SK-N-SH (cell line): ENCODE data around the gene KIDINS220. TPM values are rescaled to one million over a fixed set of nuclear protein-coding genes. Genes with fewer than 3 reads are reported as not detected.
A peak's percentile ranks its signal among the peaks of the same experiment; 100 is the strongest.

Source experiments
- CTCF ChIA-PET: fragments of 300-600, 350-600 bp; formaldehyde crosslinking; extraction: SDS; loops from one replicate; lab custom pipeline; 2021; lab: Yijun Ruan, JAX
- POLR2A ChIA-PET: fragments of 350-600 bp; sonication (Branson Sonifier 250); formaldehyde crosslinking; extraction: SDS; loops from one replicate; lab custom pipeline; 2020; ENCODE audit warnings: antibody characterized with exemption, inconsistent platforms; lab: Yijun Ruan, JAX
- DNase-seq: peaks from one replicate; pipeline ENCODE4 v3.0.0; 2012
- H2AFZ ChIP-seq: fragments of 200-600 bp; sonication (generic); 2 replicates; pipeline ENCODE4 v1.8.1; 2016; ENCODE audit warnings: antibody characterized with exemption, mild to moderate bottlenecking, low read depth
- H3F3A ChIP-seq: fragments of 200-600 bp; sonication (generic); replicated peaks from 2 replicates; pipeline ENCODE3; 2016; ENCODE audit warnings: antibody characterized with exemption, mild to moderate bottlenecking; ENCODE audit not compliant: insufficient read depth
- H3K27ac ChIP-seq, 2 experiments: fragments of 200-500 bp in 1 of 2; fragments of 200-600 bp in 1 of 2; sonication (Bioruptor generic) in 1 of 2; sonication (generic), shearing (Covaris generic) in 1 of 2; 2 replicates each; pipeline versions ENCODE4 v1.5.1 to v1.6.1; 2014 to 2016; ENCODE audit warnings: low read depth in 2 of 2, inconsistent platforms in 1 of 2, low read length in 1 of 2, mild to moderate bottlenecking in 1 of 2, mixed read lengths in 1 of 2
- H3K27me3 ChIP-seq: fragments of 200-600 bp; sonication (generic), shearing (Covaris generic); 2 replicates; pipeline ENCODE4 v1.6.1; 2016; ENCODE audit warnings: mixed run types; ENCODE audit not compliant: insufficient read depth
- H3K36me3 ChIP-seq, 2 experiments: fragments of 200-500 bp in 1 of 2; fragments of 200-600 bp in 1 of 2; sonication (Bioruptor generic) in 1 of 2; sonication (generic) in 1 of 2; replicated peaks in 1 of 2; 2 replicates each; pipeline versions ENCODE3 to v1.5.1; 2014 to 2016; ENCODE audit warnings: low read length in 1 of 2, mild to moderate bottlenecking in 1 of 2; ENCODE audit not compliant: insufficient read depth in 2 of 2, control insufficient read depth in 1 of 2
- H3K4me1 ChIP-seq, 2 experiments: fragments of 200-500 bp in 1 of 2; fragments of 200-600 bp in 1 of 2; sonication (Bioruptor generic) in 1 of 2; sonication (generic), shearing (Covaris generic) in 1 of 2; 2 replicates each; pipeline versions ENCODE4 v1.5.1 to v1.6.1; 2014 to 2016; ENCODE audit warnings: low read depth in 1 of 2, low read length in 1 of 2, mixed run types in 1 of 2; ENCODE audit not compliant: insufficient read depth in 2 of 2, control insufficient read depth in 1 of 2
- H3K4me2 ChIP-seq: fragments of 200-600 bp; sonication (generic), shearing (Covaris generic); 2 replicates; pipeline ENCODE4 v1.6.1; 2017; ENCODE audit warnings: mixed run types
- H3K4me3 ChIP-seq, 2 experiments: fragments of 200-500 bp in 1 of 2; fragments of 200-600 bp in 1 of 2; sonication (Bioruptor generic) in 1 of 2; sonication (generic), shearing (Covaris generic) in 1 of 2; 2 replicates each; pipeline versions ENCODE4 v1.5.1 to v1.8.1; 2014 to 2016; ENCODE audit warnings: low read depth in 2 of 2, inconsistent platforms in 1 of 2, low read length in 1 of 2, mild to moderate bottlenecking in 1 of 2, mixed read lengths in 1 of 2, moderate library complexity in 1 of 2
- H3K79me2 ChIP-seq: fragments of 200-600 bp; sonication (generic); 2 replicates; pipeline ENCODE4 v1.8.1; 2017; ENCODE audit warnings: mild to moderate bottlenecking; ENCODE audit not compliant: insufficient read depth
- H3K9ac ChIP-seq: fragments of 200-600 bp; sonication (generic); 2 replicates; pipeline ENCODE4 v1.6.1; 2017; ENCODE audit warnings: mixed run types
- H3K9me2 ChIP-seq: fragments of 200-600 bp; sonication (generic); 2 replicates; pipeline ENCODE4 v1.6.1; 2017; ENCODE audit warnings: mixed run types
- H3K9me3 ChIP-seq: fragments of 200-600 bp; sonication (generic); 2 replicates; pipeline ENCODE4 v1.6.1; 2017; ENCODE audit warnings: mixed run types, mild to moderate bottlenecking, moderate library complexity
- H4K20me1 ChIP-seq: fragments of 200-600 bp; sonication (generic); 2 replicates; pipeline ENCODE4 v1.6.1; 2017; ENCODE audit warnings: mild to moderate bottlenecking, mixed run types; ENCODE audit not compliant: insufficient read depth
- CHD2 ChIP-seq: fragments of 150-350 bp; IDR thresholded peaks from 2 replicates; pipeline ENCODE4 v1.6.1; 2018; ENCODE audit warnings: low read length; ENCODE audit not compliant: partially characterized antibody
- EZH2phosphoT487 ChIP-seq: fragments of 200-600 bp; sonication (generic); IDR thresholded peaks from 2 replicates; pipeline ENCODE4 v1.6.1; 2017; ENCODE audit warnings: low read depth, mixed run types, mild to moderate bottlenecking, antibody characterized with exemption, moderate library complexity, borderline replicate concordance
- GATA2 ChIP-seq: sonication (generic); formaldehyde crosslinking; IDR thresholded peaks from 2 replicates; pipeline ENCODE4 v1.5.0; 2020; ENCODE audit warnings: mild to moderate bottlenecking, missing genetic modification reagents
- RAD21 ChIP-seq: IDR thresholded peaks from 2 replicates; pipeline ENCODE4 v1.6.1; 2012; ENCODE audit warnings: mild to moderate bottlenecking, low read length
- RCOR1 ChIP-seq: fragments of 150-350 bp; IDR thresholded peaks from 2 replicates; pipeline ENCODE4 v1.6.1; 2017; ENCODE audit warnings: antibody characterized with exemption, low read length
- RXRA ChIP-seq: IDR thresholded peaks from 2 replicates; pipeline ENCODE4 v1.4.0; 2012; ENCODE audit warnings: low read depth, mild to moderate bottlenecking, borderline replicate concordance
- SMC3 ChIP-seq: IDR thresholded peaks from 2 replicates; pipeline ENCODE4 v1.6.1; 2012; ENCODE audit warnings: low read depth, low read length, improper control_type of control experiment
- ZBTB33 ChIP-seq: IDR thresholded peaks from 2 replicates; pipeline ENCODE4 v1.4.0; 2012; ENCODE audit warnings: low read depth, borderline replicate concordance
- WGBS: methylation state at CpG from one replicate; pipeline ENCODE4 v1.1.6; 2017; ENCODE audit warnings: low lambda C conversion rate; 5-methylcytosine and 5-hydroxymethylcytosine counted together
- polyA plus RNA-seq, 3 experiments: library from polyadenylated mRNA; depleted of rRNA; stranded (reverse); fragments of >200 nt; gene quantifications; 2 replicates each; pipeline ENCODE4 v1.2.3, GENCODE V29; 2012
- TF ChIP-seq, protein P1 (sequence below): fragments of 150-350 bp; IDR thresholded peaks from 2 replicates; pipeline ENCODE4 v1.6.1; 2016; ENCODE audit warnings: mild to moderate bottlenecking, low read depth, low read length

Gene KIDINS220
- polyA plus RNA-seq, 1 of the 3 experiments (the other 2 are of a cell fraction) = 18.2 TPM

- TF ChIP-seq SMC3 = no peak
- TF ChIP-seq, protein P1, sequence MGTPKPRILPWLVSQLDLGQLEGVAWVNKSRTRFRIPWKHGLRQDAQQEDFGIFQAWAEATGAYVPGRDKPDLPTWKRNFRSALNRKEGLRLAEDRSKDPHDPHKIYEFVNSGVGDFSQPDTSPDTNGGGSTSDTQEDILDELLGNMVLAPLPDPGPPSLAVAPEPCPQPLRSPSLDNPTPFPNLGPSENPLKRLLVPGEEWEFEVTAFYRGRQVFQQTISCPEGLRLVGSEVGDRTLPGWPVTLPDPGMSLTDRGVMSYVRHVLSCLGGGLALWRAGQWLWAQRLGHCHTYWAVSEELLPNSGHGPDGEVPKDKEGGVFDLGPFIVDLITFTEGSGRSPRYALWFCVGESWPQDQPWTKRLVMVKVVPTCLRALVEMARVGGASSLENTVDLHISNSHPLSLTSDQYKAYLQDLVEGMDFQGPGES = no peak
- TF ChIP-seq EZH2phosphoT487 = no peak
- no peak for TF ChIP-seq RAD21
- no peak for TF ChIP-seq CHD2
- TF ChIP-seq GATA2 (CRISPR knock-in tag) = no peak
Observed at GRCh38 chr2:8684878-8685696, 152.3 kb downstream of the KIDINS220 start (continued).

- H3K27ac ChIP-seq = peak overlapping the region; percentile 74 to 97; a peak in 3 of 4 replicates
- H2AFZ ChIP-seq = no peak overlapping the region
- peaks cover 42% of the 10 kb centered on the region for H3K79me2 ChIP-seq
- H3K9ac ChIP-seq = peak overlapping the region; percentile 92
- peaks cover 33% of the 10 kb centered on the region for H4K20me1 ChIP-seq
- H3F3A ChIP-seq = peaks cover 43% of the 10 kb centered on the region
- peak; percentile 52 for DNase-seq
- no peaks in the 10 kb centered on the region; the same call in 1 of the 2 replicates for H3K9me3 ChIP-seq
- ChIA-PET POLR2A (interaction anchor here (0.7 to 1.0 kb wide), 3 partner anchors 104 to 148 kb away, joined by 3 to 4 read pairs (median 3); no protein-coding TSS in a partner anchor), CTCF (interaction anchor here (0.6 to 1.9 kb wide), 20 partner anchors 38 to 1587 kb away, joined by 3 to 24 read pairs (median 3); no protein-coding TSS in a partner anchor)
- H3K4me3 ChIP-seq = peak overlapping the region; percentile 98 to 100
- H3K4me1 ChIP-seq = peaks cover 8 to 29% of the 10 kb centered on the region in 2 experiments; a peak in 3 of 4 replicates
- H3K27me3 ChIP-seq = no peaks in the 10 kb centered on the region
- H3K36me3 ChIP-seq = peaks cover 0 to 20% of the 10 kb centered on the region in 2 experiments
- no peaks in the 10 kb centered on the region for H3K9me2 ChIP-seq
- peak overlapping the region; percentile 92 for H3K4me2 ChIP-seq
- TF ChIP-seq GATA2 (CRISPR knock-in tag) (peak; percentile 19; the same call in 1 of the 2 replicates), ZBTB33 (peak; percentile 24; the same call in 1 of the 2 replicates), RCOR1 (0 out of 2 replicates have a peak, but pooled peaks have one; percentile 8), RXRA (no peak)
- WGBS = 3% methylated on average over 3 of the region's 3 CpGs
Observed at GRCh38 chr2:8684540-8684877, 152.9 kb downstream of the KIDINS220 start.
